ENCODE measurements around the gene RBM5. TPM values are rescaled to one million over a fixed set of nuclear protein-coding genes. Genes with fewer than 3 reads are reported as not detected.
A peak's percentile ranks its signal among the peaks of the same experiment; 100 is the strongest.

The RBM5 gene
- total and polyA plus RNA-seq, 2 donors (not counting 1 experiment from before 2014, with no cell fraction given), result 113 to 174 TPM

DNA sequence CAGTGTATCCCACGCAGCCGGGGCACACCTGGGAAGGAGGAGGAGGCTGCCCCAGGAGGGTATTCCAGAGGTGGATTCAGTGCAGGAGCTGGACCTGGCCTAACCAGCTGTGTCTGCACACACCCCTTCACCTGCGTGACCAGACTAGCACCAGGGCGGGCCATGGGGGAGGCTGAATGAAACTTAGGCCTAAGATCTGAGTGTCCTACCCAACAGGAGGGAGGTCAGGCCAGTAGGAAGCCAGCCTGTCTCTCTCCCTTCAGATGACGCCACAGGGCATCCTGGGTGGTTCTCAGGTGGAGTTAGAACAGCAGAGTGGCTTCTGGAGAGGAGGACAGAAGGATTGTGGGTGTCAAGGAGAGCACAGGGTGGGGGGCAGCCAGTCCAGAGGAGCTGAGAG, 63.0 kb downstream of the RBM5 start:
- Histone ChIP-seq H2AFZ (ENCODE audit: low read length) (no peak overlapping the region), H3K4me3 (replicated peaks in 1 of 4; ENCODE audit: control extremely low read depth in 1 of 4, insufficient read depth in 1 of 4, low read depth in 3 of 4, low read length in 4 of 4) (no peak overlapping the region), H3K4me2 (ENCODE audit: extremely low read depth, insufficient read depth, low read length) (no peak overlapping the region), H3K27ac (ENCODE audit: insufficient read depth, low read length) (no peak overlapping the region), H4K20me1 (ENCODE audit: control insufficient read depth, extremely low read depth, insufficient read depth, low read length) (no peaks in the 10 kb centered on the region), H3K36me3 (ENCODE audit: control insufficient read depth, insufficient read depth, low read length) (no peaks in the 10 kb centered on the region), H3K79me2 (ENCODE audit: control insufficient read depth, insufficient read depth, low read length) (no peaks in the 10 kb centered on the region), H3K9ac (ENCODE audit: insufficient read depth, low read length) (no peak overlapping the region), H3K9me3 (ENCODE audit: control insufficient read depth, insufficient read depth, low read depth, low read length) (no peaks in the 10 kb centered on the region), H3K27me3 (ENCODE audit: control insufficient read depth, insufficient read depth, low read length) (peaks cover 6% of the 10 kb centered on the region), H3K4me1 (ENCODE audit: control insufficient read depth, extremely low read depth, insufficient read depth, low read length) (peaks cover 2% of the 10 kb centered on the region)
- no peak for DNase-seq (ENCODE audit: low read depth in 2 of 2)
- TF ChIP-seq, protein P1, sequence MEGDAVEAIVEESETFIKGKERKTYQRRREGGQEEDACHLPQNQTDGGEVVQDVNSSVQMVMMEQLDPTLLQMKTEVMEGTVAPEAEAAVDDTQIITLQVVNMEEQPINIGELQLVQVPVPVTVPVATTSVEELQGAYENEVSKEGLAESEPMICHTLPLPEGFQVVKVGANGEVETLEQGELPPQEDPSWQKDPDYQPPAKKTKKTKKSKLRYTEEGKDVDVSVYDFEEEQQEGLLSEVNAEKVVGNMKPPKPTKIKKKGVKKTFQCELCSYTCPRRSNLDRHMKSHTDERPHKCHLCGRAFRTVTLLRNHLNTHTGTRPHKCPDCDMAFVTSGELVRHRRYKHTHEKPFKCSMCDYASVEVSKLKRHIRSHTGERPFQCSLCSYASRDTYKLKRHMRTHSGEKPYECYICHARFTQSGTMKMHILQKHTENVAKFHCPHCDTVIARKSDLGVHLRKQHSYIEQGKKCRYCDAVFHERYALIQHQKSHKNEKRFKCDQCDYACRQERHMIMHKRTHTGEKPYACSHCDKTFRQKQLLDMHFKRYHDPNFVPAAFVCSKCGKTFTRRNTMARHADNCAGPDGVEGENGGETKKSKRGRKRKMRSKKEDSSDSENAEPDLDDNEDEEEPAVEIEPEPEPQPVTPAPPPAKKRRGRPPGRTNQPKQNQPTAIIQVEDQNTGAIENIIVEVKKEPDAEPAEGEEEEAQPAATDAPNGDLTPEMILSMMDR (conservative IDR thresholded peaks at IDR 0.05 in 1 of 2, IDR thresholded peaks at IDR 0.05 in 1 of 2; ENCODE audit: low read depth in 1 of 2, low read length in 2 of 2), result no peak
- TF ChIP-seq EZH2 (IDR thresholded peaks at IDR 0.05; ENCODE audit: low read length, missing control alignments), result no peak

GRCh38 chr3:50153782-50154475, 65.2 kb downstream of the RBM5 start:
- peaks cover 5% of the 10 kb centered on the region for H3K4me1 ChIP-seq (ENCODE audit: control insufficient read depth, extremely low read depth, insufficient read depth, low read length)
- H3K9me3 ChIP-seq (ENCODE audit: control insufficient read depth, insufficient read depth, low read depth, low read length), result no peaks in the 10 kb centered on the region
- DNase-seq (ENCODE audit: low read depth in 2 of 2), result no peak
- H3K36me3 ChIP-seq (ENCODE audit: control insufficient read depth, insufficient read depth, low read length), result no peaks in the 10 kb centered on the region
- H2AFZ ChIP-seq (ENCODE audit: low read length), result no peak overlapping the region
- no peak overlapping the region for H3K4me2 ChIP-seq (ENCODE audit: extremely low read depth, insufficient read depth, low read length)
- no peak overlapping the region for H3K9ac ChIP-seq (ENCODE audit: insufficient read depth, low read length)
- peak overlapping the region in 1 of 4 experiments; percentile 30 for H3K4me3 ChIP-seq (replicated peaks in 1 of 4; ENCODE audit: control extremely low read depth in 1 of 4, insufficient read depth in 1 of 4, low read depth in 3 of 4, low read length in 4 of 4)
- no peaks in the 10 kb centered on the region for H4K20me1 ChIP-seq (ENCODE audit: control insufficient read depth, extremely low read depth, insufficient read depth, low read length)
- H3K27me3 ChIP-seq (ENCODE audit: control insufficient read depth, insufficient read depth, low read length), result peaks cover 6% of the 10 kb centered on the region
- no peak overlapping the region for H3K27ac ChIP-seq (ENCODE audit: insufficient read depth, low read length)
- TF ChIP-seq EZH2 (IDR thresholded peaks at IDR 0.05; ENCODE audit: low read length, missing control alignments), result no peak
- TF ChIP-seq, protein P1 (conservative IDR thresholded peaks at IDR 0.05 in 1 of 2, IDR thresholded peaks at IDR 0.05 in 1 of 2; ENCODE audit: low read depth in 1 of 2, low read length in 2 of 2), result no peak
- no peaks in the 10 kb centered on the region for H3K79me2 ChIP-seq (ENCODE audit: control insufficient read depth, insufficient read depth, low read length)

- Histone ChIP-seq H3K4me2 (ENCODE audit: extremely low read depth, insufficient read depth, low read length) (no peak overlapping the region), H3K79me2 (ENCODE audit: control insufficient read depth, insufficient read depth, low read length) (no peaks in the 10 kb centered on the region), H3K4me1 (ENCODE audit: control insufficient read depth, extremely low read depth, insufficient read depth, low read length) (peaks cover 5% of the 10 kb centered on the region), H3K27me3 (ENCODE audit: control insufficient read depth, insufficient read depth, low read length) (peaks cover 6% of the 10 kb centered on the region), H3K36me3 (ENCODE audit: control insufficient read depth, insufficient read depth, low read length) (no peaks in the 10 kb centered on the region), H3K4me3 (replicated peaks in 1 of 4; ENCODE audit: control extremely low read depth in 1 of 4, insufficient read depth in 1 of 4, low read depth in 3 of 4, low read length in 4 of 4) (peak overlapping the region in 2 of 4 experiments; percentile 8 to 30), H3K9ac (ENCODE audit: insufficient read depth, low read length) (no peak overlapping the region), H3K9me3 (ENCODE audit: control insufficient read depth, insufficient read depth, low read depth, low read length) (no peaks in the 10 kb centered on the region), H4K20me1 (ENCODE audit: control insufficient read depth, extremely low read depth, insufficient read depth, low read length) (no peaks in the 10 kb centered on the region), H3K27ac (ENCODE audit: insufficient read depth, low read length) (no peak overlapping the region), H2AFZ (ENCODE audit: low read length) (no peak overlapping the region)
- no peak for DNase-seq (ENCODE audit: low read depth in 2 of 2)
- TF ChIP-seq EZH2 (IDR thresholded peaks at IDR 0.05; ENCODE audit: low read length, missing control alignments), result no peak
- TF ChIP-seq, protein P1 (conservative IDR thresholded peaks at IDR 0.05 in 1 of 2, IDR thresholded peaks at IDR 0.05 in 1 of 2; ENCODE audit: low read depth in 1 of 2, low read length in 2 of 2), result peak; percentile 5 to 25
These were observed 65.7 kb downstream of the RBM5 start for GRCh38 chr3:50154476-50154839.

All from fibroblast of lung (primary cell).